Epithelial cell of esophagus (primary cell): Measurements from ENCODE around the gene TUBB1.

Experiments used
- DNase-seq: peaks from one replicate; pipeline ENCODE4 v3.0.0; 2010; ENCODE audit warnings: low read depth
- H3K4me3 ChIP-seq: 2 replicates; pipeline ENCODE4 v1.5.1; 2011; ENCODE audit warnings: mild to moderate bottlenecking, low read length, control low read depth
- TF ChIP-seq, protein P1 (sequence below): IDR thresholded peaks from 2 replicates; pipeline ENCODE4 v1.5.1; 2011; ENCODE audit warnings: low read depth, mild to moderate bottlenecking, low read length, control low read depth, inconsistent platforms; ENCODE audit not compliant: insufficient read depth; ENCODE audit errors: missing control alignments

Gene TUBB1

DNA sequence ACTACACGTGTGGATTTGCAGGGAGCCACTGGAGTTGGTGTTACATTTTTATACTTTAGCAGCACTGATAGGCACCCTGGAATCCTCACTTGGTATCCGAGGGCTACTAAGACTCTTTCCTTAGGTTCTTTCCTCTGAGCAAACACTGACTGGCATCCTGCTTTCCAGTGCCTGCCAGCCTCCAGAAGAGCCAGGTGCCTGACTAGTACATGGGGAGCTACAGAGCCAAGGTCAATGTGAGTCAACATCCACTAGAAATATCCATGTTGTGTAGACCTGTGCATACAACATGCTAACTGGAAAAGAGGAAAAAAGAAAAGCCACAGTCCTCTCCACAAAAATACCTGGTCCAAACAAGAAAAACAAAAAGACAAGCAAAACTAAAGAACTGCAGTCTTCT lies 5.9 kb downstream of the TUBB1 start:
- no peak overlapping the region for H3K4me3 ChIP-seq
- TF ChIP-seq, protein P1, sequence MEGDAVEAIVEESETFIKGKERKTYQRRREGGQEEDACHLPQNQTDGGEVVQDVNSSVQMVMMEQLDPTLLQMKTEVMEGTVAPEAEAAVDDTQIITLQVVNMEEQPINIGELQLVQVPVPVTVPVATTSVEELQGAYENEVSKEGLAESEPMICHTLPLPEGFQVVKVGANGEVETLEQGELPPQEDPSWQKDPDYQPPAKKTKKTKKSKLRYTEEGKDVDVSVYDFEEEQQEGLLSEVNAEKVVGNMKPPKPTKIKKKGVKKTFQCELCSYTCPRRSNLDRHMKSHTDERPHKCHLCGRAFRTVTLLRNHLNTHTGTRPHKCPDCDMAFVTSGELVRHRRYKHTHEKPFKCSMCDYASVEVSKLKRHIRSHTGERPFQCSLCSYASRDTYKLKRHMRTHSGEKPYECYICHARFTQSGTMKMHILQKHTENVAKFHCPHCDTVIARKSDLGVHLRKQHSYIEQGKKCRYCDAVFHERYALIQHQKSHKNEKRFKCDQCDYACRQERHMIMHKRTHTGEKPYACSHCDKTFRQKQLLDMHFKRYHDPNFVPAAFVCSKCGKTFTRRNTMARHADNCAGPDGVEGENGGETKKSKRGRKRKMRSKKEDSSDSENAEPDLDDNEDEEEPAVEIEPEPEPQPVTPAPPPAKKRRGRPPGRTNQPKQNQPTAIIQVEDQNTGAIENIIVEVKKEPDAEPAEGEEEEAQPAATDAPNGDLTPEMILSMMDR, result no peak
- DNase-seq, result no peak

DNA sequence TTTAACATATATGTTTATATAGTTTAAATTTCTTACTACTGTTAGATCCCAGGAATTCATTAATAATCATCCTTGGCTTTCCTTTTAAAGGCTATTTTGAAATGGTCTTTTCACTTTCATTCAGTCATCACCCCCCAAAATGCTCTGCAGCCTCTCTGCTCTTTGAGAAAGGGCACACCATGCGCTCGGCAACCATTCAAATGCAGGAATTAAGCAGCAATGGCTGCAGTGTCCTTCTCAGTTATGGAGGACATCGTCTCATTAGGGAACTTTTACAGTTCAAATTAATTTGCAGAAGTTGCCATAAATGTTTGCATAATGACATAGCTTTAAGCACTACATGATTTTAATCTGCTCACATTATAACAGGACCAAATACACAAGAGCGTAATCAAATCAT lies 6.3 kb downstream of the TUBB1 start:
- no peak for DNase-seq
- no peak overlapping the region for H3K4me3 ChIP-seq
- TF ChIP-seq, protein P1, result no peak

DNA sequence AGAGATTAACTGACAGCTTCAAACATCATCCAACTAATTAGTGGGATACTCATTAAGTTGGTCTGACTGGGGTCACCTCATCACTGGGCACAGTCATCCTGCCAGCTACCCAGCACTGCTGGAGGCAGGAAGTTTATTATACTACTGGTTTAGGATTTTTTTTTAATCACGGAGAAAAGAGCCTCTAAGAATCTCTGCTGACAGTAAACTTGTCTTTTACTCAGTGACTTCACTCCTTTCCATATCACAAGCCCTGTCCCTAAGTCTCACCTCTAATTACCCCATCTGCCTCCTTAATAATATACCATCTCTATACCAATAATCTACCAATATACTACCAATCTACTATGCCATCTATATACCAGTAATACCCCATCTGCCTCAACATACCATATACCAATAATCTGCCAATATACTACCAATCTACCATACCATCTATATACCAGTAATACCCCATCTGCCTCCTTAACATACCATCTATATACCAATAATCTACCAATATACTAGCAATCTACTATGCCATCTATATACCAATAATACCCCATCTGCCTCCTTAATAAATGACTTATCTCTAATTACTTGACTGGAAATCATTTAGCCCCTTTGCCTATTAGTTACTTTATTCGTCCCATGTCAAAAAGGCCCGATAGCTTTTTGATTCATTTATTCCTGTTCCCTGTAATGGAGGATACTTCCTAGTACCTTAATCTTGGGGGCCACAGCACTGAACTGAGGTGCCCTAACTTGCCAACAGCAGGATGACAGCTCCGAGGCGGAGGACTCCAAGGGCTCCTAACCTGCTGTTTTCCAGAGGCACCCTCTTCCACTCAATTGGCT lies 7.9 kb downstream of the TUBB1 start:
- DNase-seq, result no peak
- TF ChIP-seq, protein P1, result no peak
- H3K4me3 ChIP-seq, result no peak overlapping the region

DNA sequence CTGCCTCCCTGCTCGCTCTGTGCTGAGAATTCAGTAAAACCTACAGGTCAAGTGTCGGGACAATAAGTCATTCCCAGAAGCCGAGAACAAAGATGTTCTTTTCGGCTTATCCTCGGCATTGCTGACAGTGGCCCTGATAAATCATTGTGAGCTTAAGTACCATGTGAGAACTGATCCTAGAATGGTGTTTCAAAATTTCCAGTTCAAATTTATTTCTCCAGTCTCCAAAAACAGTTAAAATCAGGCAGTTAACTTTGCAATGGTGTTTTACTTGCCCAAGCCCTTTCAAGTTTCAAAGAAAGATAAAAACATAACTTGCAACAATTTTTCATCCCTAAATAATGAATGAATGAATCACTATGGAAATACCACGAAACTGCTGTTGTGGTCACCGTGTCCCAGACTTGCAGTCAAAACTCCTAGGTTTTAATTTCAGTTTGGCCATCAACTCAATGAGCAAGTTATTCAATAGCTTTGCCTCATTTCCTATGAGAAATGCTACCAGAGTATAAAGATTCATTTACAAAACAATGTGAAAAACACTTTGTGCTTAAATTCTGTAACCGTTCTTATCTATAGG lies 8.6 kb downstream of the TUBB1 start:
- no peak overlapping the region for H3K4me3 ChIP-seq
- TF ChIP-seq, protein P1, result no peak
- no peak for DNase-seq

DNA sequence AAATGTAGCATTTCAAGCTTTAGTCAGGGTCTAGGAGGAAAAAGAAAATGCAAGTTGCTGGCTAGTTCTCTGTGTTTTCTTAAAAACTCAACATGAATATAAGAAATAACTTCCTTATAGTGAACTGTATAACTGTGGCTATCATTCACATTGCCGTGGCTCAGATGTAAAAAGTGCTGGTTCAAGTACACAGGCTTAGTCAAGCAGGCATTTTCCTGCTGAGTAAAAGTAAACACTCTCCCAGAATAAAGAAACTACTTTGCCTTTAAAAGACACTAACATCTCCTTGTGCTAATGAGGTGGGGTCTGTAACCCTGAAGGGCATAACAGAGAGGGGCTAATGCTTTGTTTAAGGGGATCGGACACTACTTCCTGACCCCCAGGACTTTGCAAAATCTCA lies 9.6 kb downstream of the TUBB1 start:
- peak overlapping the region; percentile 27 for H3K4me3 ChIP-seq
- no peak for DNase-seq
- TF ChIP-seq, protein P1, result no peak

DNA sequence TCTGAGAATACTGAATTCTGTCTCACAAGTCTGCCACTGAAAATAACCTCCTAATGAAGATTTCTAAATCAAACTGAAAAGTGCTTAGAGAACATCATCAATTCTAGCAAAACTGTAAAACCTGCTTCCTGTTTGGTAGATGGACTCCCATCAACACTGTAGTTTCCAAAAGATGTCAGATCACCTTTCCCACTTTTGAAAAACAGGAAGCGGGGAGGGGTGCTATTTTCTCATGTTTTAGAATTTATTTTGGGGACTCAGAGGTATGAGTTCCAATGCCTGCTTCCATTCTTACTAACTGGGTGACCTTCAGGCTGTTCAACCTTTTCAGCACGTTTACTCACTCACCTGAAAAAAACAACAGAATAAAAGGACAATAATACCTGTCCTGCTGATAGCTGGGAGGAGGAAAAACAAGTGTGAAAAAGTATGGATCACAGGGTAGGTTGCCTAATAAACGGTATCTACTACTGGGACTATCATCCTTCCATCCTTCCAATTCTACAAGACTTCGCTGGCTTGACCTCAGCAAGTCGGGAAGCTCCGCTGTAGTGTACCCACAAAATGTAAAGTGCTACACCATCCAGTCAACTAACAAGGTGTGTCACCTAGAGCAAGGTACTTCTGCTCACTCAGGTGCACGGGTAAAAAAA lies 11.8 kb downstream of the TUBB1 start:
- DNase-seq, result no peak
- TF ChIP-seq, protein P1, result no peak

More for the DNA sequence above, 11.8 kb downstream of the TUBB1 start:
- H3K4me3 ChIP-seq, result peak overlapping the region; percentile 78
